Sigmoid colon (tissue), 7 donors: ENCODE results near the gene TMEM108. TPM values are rescaled to one million over a fixed set of nuclear protein-coding genes. Genes with fewer than 3 reads are reported as not detected.

Experiments used
- DNase-seq: peaks from one replicate; pipeline ENCODE4 v3.0.0-alpha.2; 2019
- H3K27ac ChIP-seq, 4 donors: fragments of 200-600 bp; sonication (generic); one replicate each; pipeline ENCODE4 v1.5.1; 2016 to 2019; ENCODE audit warnings: mild to moderate bottlenecking in 1 of 4
- H3K27me3 ChIP-seq, 3 donors: fragments of 200-600 bp; sonication (generic); one replicate each; pipeline ENCODE4 v1.5.1; 2019; ENCODE audit warnings: mild to moderate bottlenecking in 1 of 3
- H3K36me3 ChIP-seq, 4 donors: fragments of 200-600 bp; sonication (generic); one replicate each; pipeline ENCODE4 v1.5.1; 2016 to 2019
- H3K4me1 ChIP-seq, 4 donors: fragments of 200-600 bp; sonication (generic); one replicate each; pipeline ENCODE4 v1.5.1; 2017 to 2019
- H3K4me3 ChIP-seq, 4 donors: fragments of 200-600 bp; sonication (generic); one replicate each; pipeline ENCODE4 v1.5.1; 2017 to 2019; ENCODE audit warnings: mild to moderate bottlenecking in 2 of 4, moderate library complexity in 1 of 4
- H3K9me3 ChIP-seq, 4 donors: fragments of 200-600 bp in 3 of 4; sonication (generic) in 3 of 4; one replicate each; pipeline versions ENCODE4 v1.5.1 to v1.6.1; 2013 to 2019
- EP300 ChIP-seq, 4 donors: sonication (generic); formaldehyde crosslinking; IDR thresholded peaks; one replicate each; pipeline ENCODE4 v1.6.1; 2017; ENCODE audit warnings: antibody characterized with exemption in 4 of 4
- POLR2A ChIP-seq, 2 donors: fragments of 450-650 bp; IDR thresholded peaks; one replicate each; pipeline ENCODE4 v1.6.1; 2016; ENCODE audit warnings: antibody characterized with exemption in 2 of 2, mild to moderate bottlenecking in 2 of 2, moderate library complexity in 2 of 2
- POLR2AphosphoS5 ChIP-seq, 4 donors: sonication (generic); formaldehyde crosslinking; IDR thresholded peaks; one replicate each; pipeline ENCODE4 v1.6.1; 2017; ENCODE audit warnings: antibody characterized with exemption in 4 of 4
- WGBS, 2 donors: extraction: QIAGEN DNeasy Blood & Tissue Kit; methylation state at CpG; one replicate each; pipeline ENCODE4 v1.1.7; 2013; 5-methylcytosine and 5-hydroxymethylcytosine counted together
- intact Hi-C: fragments of 100-400 bp; cut with DNase I; formaldehyde crosslinking; loops from one replicate; pipeline ENCODE4 v1.15.1; 2023
- polyA plus RNA-seq, 3 donors: library from polyadenylated mRNA; stranded (reverse); fragments of 200-250 nt; gene quantifications; one replicate each; pipeline ENCODE4 v1.2.3, GENCODE V29; 2013
- total RNA-seq, 4 donors: library from RNA; depleted of rRNA; stranded (reverse); fragments of >200 nt; gene quantifications; one replicate each; pipeline ENCODE4 v1.1.0, GENCODE V29; 2016
- TF ChIP-seq, protein P1 (sequence below), 4 experiments: fragments of 450-650 bp in 3 of 4; fragments of 200-600 bp in 1 of 4; IDR thresholded peaks; one replicate each; pipeline ENCODE4 v1.5.1; 2016 to 2019; ENCODE audit warnings: antibody characterized with exemption in 4 of 4, mild to moderate bottlenecking in 3 of 4, moderate library complexity in 2 of 4
- donor health status: healthy with polysubstance abuse.
- donor health status: Bipolar disorder and iron deficiency.
- donor health status: healthy.

The TMEM108 gene
- total and polyA plus RNA-seq, 7 donors: 0.71 to 3.0 (median 0.86) TPM; not detected in 2

DNA sequence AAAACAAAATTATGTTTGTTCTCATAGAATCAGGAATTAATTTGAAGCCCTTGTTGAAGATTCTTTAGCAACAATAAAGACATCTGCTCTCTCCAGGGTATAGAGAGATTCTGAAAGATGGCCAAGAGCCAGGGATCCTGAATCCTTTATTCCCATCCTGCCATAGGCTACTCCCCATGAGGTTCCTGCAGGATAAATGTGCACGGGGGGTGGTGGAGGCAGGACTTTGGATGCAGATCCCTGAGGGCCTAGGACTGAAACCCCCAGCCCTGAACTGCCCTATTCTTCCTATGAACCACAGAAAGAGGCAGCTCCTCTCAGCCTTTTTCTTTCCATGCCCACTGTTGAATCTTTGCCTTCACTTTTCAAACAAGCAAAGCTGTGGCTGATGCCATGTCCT, 17.1 kb downstream of the TMEM108 start:
- no peak overlapping the region for H3K4me3 ChIP-seq
- H3K27ac ChIP-seq: peak overlapping the region in 1 of 4 donors; percentile 51
- no peaks in the 10 kb centered on the region for H3K9me3 ChIP-seq
- H3K4me1 ChIP-seq: no peaks in the 10 kb centered on the region
- H3K27me3 ChIP-seq: no peaks in the 10 kb centered on the region
- intact Hi-C loops: no loop called here
- 67 to 83% methylated on average over 1 of the region's 1 CpG for WGBS, 2 donors
- no peak for DNase-seq
- H3K36me3 ChIP-seq: no peaks in the 10 kb centered on the region
- TF ChIP-seq POLR2AphosphoS5 (IDR thresholded peaks at IDR 0.05): no peak
- TF ChIP-seq POLR2A (IDR thresholded peaks at IDR 0.05): no peak

- Histone ChIP-seq H3K4me1 (no peaks in the 10 kb centered on the region), H3K36me3 (no peaks in the 10 kb centered on the region), H3K27me3 (no peaks in the 10 kb centered on the region), H3K27ac (no peak overlapping the region), H3K9me3 (no peaks in the 10 kb centered on the region), H3K4me3 (no peak overlapping the region)
- intact Hi-C loops: no loop called here
- TF ChIP-seq POLR2AphosphoS5 (IDR thresholded peaks at IDR 0.05): no peak
- no peak for TF ChIP-seq POLR2A (IDR thresholded peaks at IDR 0.05)
- TF ChIP-seq, protein P1, sequence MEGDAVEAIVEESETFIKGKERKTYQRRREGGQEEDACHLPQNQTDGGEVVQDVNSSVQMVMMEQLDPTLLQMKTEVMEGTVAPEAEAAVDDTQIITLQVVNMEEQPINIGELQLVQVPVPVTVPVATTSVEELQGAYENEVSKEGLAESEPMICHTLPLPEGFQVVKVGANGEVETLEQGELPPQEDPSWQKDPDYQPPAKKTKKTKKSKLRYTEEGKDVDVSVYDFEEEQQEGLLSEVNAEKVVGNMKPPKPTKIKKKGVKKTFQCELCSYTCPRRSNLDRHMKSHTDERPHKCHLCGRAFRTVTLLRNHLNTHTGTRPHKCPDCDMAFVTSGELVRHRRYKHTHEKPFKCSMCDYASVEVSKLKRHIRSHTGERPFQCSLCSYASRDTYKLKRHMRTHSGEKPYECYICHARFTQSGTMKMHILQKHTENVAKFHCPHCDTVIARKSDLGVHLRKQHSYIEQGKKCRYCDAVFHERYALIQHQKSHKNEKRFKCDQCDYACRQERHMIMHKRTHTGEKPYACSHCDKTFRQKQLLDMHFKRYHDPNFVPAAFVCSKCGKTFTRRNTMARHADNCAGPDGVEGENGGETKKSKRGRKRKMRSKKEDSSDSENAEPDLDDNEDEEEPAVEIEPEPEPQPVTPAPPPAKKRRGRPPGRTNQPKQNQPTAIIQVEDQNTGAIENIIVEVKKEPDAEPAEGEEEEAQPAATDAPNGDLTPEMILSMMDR (IDR thresholded peaks at IDR 0.05): no peak
- TF ChIP-seq EP300 (IDR thresholded peaks at IDR 0.05): no peak
- WGBS, 2 donors: 69 to 84% methylated on average over 4 of the region's 4 CpGs
- DNase-seq: no peak
These were observed 20.1 kb downstream of the TMEM108 start for GRCh38 chr3:133058243-133058642.

- Histone ChIP-seq H3K4me3 (no peak overlapping the region), H3K27me3 (no peaks in the 10 kb centered on the region), H3K36me3 (no peaks in the 10 kb centered on the region), H3K4me1 (no peaks in the 10 kb centered on the region), H3K27ac (no peak overlapping the region), H3K9me3 (no peaks in the 10 kb centered on the region)
- no peak for DNase-seq
- intact Hi-C loops: no loop called here
- no peak for TF ChIP-seq POLR2A (IDR thresholded peaks at IDR 0.05)
- no peak for TF ChIP-seq POLR2AphosphoS5 (IDR thresholded peaks at IDR 0.05)
- TF ChIP-seq, protein P1 (IDR thresholded peaks at IDR 0.05): no peak
- TF ChIP-seq EP300 (IDR thresholded peaks at IDR 0.05): no peak
- WGBS, 2 donors: 60 to 75% methylated on average over 6 of the region's 6 CpGs
These were observed 20.6 kb downstream of the TMEM108 start for GRCh38 chr3:133058831-133059230.

- H3K4me1 ChIP-seq: no peaks in the 10 kb centered on the region
- no peaks in the 10 kb centered on the region for H3K27me3 ChIP-seq
- no peak for TF ChIP-seq EP300 (IDR thresholded peaks at IDR 0.05)
- TF ChIP-seq POLR2A (IDR thresholded peaks at IDR 0.05): no peak
- no peaks in the 10 kb centered on the region for H3K9me3 ChIP-seq
- WGBS, 2 donors: 93 to 95% methylated on average over 7 of the region's 7 CpGs
- H3K36me3 ChIP-seq: no peaks in the 10 kb centered on the region
- H3K27ac ChIP-seq: no peak overlapping the region
- H3K4me3 ChIP-seq: no peak overlapping the region
- intact Hi-C loops: no loop called here
- DNase-seq: no peak
These were observed 27.2 kb downstream of the TMEM108 start for GRCh38 chr3:133065193-133065961.

DNA sequence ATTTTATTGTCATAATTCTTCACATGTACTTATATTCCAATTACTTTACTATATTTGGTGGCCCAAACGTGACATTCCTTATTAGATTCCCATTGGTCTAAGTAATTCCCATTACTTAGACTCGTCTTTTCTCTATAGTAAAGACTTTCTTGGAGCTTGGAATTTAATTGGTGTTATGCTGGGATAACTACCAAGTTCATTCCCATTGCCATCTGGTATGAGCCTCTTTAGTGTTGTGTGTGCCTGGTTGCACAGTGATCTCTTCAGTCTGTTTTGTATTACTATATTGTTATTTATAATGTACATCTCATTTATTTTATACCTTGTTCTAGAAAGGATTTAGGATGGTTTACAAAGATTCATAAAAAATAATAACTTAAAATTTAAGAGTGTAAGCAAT, 27.8 kb downstream of the TMEM108 start:
- intact Hi-C loops: no loop called here
- no peaks in the 10 kb centered on the region for H3K27me3 ChIP-seq
- 69 to 80% methylated on average over 2 of the region's 2 CpGs for WGBS, 2 donors
- no peaks in the 10 kb centered on the region for H3K4me1 ChIP-seq
- TF ChIP-seq, protein P1 (IDR thresholded peaks at IDR 0.05): no peak
- TF ChIP-seq POLR2AphosphoS5 (IDR thresholded peaks at IDR 0.05) (no peak), EP300 (IDR thresholded peaks at IDR 0.05) (no peak)
- H3K9me3 ChIP-seq: no peaks in the 10 kb centered on the region
- H3K4me3 ChIP-seq: no peak overlapping the region
- H3K27ac ChIP-seq: no peak overlapping the region
- DNase-seq: no peak
- H3K36me3 ChIP-seq: no peaks in the 10 kb centered on the region
